Measurements from ENCODE around the gene UMOD. TPM values are rescaled to one million over a fixed set of nuclear protein-coding genes. Genes with fewer than 3 reads are reported as not detected.
A peak's percentile ranks its signal among the peaks of the same experiment; 100 is the strongest.

UMOD gene
- total and polyA plus RNA-seq, 4 donors, result not detected

DNA sequence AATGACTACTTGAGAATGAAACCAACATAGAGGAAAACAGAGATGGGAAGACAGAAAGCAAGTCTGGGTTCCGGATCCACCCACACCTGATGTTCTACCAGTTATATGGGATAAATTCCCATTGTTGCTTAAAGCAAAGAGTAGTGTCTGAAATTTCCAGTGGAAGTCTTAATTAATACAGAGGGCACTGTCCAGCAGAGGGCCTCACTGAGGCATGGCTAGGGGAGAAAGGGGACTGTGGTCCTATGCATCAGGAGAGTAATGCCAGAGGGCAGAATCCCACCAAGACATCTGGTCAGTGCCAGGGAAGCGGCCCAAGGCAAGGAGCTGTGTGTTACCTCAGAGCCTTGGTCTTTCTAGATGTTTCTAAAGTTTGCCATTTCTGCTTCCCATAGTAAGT, 7.5 kb upstream of the UMOD start:
- H3K4me1 ChIP-seq (ENCODE audit: control insufficient read depth in 4 of 4, insufficient read depth in 4 of 4, low read length in 3 of 4), result peaks cover 0 to 3% (median under 1%) of the 10 kb centered on the region in 4 donors
- H3K9ac ChIP-seq (ENCODE audit: low read depth in 1 of 2, low read length in 2 of 2), result no peak overlapping the region
- TF ChIP-seq, protein P1, sequence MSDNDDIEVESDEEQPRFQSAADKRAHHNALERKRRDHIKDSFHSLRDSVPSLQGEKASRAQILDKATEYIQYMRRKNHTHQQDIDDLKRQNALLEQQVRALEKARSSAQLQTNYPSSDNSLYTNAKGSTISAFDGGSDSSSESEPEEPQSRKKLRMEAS (IDR thresholded peaks at IDR 0.05), result no peak
- TF ChIP-seq YY1 (IDR thresholded peaks at IDR 0.05) (no peak), EGR1 (IDR thresholded peaks at IDR 0.05; ENCODE audit: low read depth in 2 of 2) (no peak), FOXA1 (IDR thresholded peaks at IDR 0.05) (no peak), RAD21 (IDR thresholded peaks at IDR 0.05) (peak; percentile 9 to 64), TAF1 (conservative IDR thresholded peaks at IDR 0.05) (no peak)
- TF ChIP-seq, protein P2, sequence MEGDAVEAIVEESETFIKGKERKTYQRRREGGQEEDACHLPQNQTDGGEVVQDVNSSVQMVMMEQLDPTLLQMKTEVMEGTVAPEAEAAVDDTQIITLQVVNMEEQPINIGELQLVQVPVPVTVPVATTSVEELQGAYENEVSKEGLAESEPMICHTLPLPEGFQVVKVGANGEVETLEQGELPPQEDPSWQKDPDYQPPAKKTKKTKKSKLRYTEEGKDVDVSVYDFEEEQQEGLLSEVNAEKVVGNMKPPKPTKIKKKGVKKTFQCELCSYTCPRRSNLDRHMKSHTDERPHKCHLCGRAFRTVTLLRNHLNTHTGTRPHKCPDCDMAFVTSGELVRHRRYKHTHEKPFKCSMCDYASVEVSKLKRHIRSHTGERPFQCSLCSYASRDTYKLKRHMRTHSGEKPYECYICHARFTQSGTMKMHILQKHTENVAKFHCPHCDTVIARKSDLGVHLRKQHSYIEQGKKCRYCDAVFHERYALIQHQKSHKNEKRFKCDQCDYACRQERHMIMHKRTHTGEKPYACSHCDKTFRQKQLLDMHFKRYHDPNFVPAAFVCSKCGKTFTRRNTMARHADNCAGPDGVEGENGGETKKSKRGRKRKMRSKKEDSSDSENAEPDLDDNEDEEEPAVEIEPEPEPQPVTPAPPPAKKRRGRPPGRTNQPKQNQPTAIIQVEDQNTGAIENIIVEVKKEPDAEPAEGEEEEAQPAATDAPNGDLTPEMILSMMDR (IDR thresholded peaks at IDR 0.05; ENCODE audit: low read depth, low read length, missing input control), result peak; percentile 17
- TF ChIP-seq, protein P3, sequence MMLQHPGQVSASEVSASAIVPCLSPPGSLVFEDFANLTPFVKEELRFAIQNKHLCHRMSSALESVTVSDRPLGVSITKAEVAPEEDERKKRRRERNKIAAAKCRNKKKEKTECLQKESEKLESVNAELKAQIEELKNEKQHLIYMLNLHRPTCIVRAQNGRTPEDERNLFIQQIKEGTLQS (IDR thresholded peaks at IDR 0.05), result no peak
- H3K27ac ChIP-seq (ENCODE audit: low read depth in 1 of 2, low read length in 2 of 2), result no peak overlapping the region
- H3K36me3 ChIP-seq (ENCODE audit: control insufficient read depth in 4 of 4, insufficient read depth in 3 of 4, low read depth in 1 of 4, low read length in 3 of 4), result no peaks in the 10 kb centered on the region
- 72% methylated on average over 2 of the region's 2 CpGs for WGBS
- DNase-seq (ENCODE audit: low spot score), result no peak
- no peaks in the 10 kb centered on the region for H3K9me3 ChIP-seq (ENCODE audit: control insufficient read depth in 4 of 4, low read length in 3 of 4)
- no peaks in the 10 kb centered on the region for H3K27me3 ChIP-seq (ENCODE audit: control insufficient read depth in 4 of 4, insufficient read depth in 4 of 4, low read length in 3 of 4)
- H3K4me3 ChIP-seq (ENCODE audit: low read depth in 1 of 3, low read length in 3 of 3), result no peak overlapping the region

DNA sequence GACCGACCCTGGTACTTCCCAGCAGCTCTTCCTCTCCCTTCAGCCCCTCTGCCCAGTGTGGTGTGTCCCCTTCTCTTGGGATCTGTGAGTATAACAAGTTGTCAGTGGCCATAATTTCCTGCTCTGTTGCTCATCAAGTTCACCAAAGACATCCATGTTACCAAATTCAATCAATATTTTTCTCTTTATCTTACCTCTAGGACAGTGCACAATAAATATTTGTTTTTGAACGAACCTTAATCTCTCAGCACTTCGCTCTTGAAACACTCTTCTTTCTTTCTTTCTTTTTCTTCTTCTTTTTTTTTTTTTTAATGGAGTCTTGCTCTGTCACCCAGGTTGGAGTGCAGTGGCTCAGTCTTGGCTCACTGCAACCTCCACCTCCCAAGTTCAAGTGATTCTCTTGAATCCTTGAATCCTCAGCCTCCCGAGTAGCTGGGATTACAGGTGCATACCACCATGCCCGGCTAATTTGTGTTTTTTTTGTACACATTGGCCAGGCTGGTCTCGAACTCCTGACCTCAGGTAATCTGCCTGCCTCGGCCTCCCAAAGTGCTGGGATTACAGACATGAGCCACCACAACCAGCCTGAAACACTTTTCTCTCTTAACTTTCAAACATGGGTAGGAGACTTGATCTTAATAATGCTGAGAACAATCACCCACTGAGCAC, 2.7 kb upstream of the UMOD start:
- peaks cover 0 to 9% (median 5%) of the 10 kb centered on the region in 4 donors for H3K4me1 ChIP-seq (ENCODE audit: control insufficient read depth in 4 of 4, insufficient read depth in 4 of 4, low read length in 3 of 4)
- no peaks in the 10 kb centered on the region for H3K27me3 ChIP-seq (ENCODE audit: control insufficient read depth in 4 of 4, insufficient read depth in 4 of 4, low read length in 3 of 4)
- H3K4me3 ChIP-seq (ENCODE audit: low read depth in 1 of 3, low read length in 3 of 3), result no peak overlapping the region
- no peaks in the 10 kb centered on the region for H3K9me3 ChIP-seq (ENCODE audit: control insufficient read depth in 4 of 4, low read length in 3 of 4)
- no peak overlapping the region for H3K9ac ChIP-seq (ENCODE audit: low read depth in 1 of 2, low read length in 2 of 2)
- no peak overlapping the region for H3K27ac ChIP-seq (ENCODE audit: low read depth in 1 of 2, low read length in 2 of 2)
- TF ChIP-seq GABPA (IDR thresholded peaks at IDR 0.05 in 1 of 2, conservative IDR thresholded peaks at IDR 0.05 in 1 of 2), result no peak
- TF ChIP-seq TAF1 (conservative IDR thresholded peaks at IDR 0.05), result no peak
- peak; percentile 69 for TF ChIP-seq YY1 (IDR thresholded peaks at IDR 0.05)
- TF ChIP-seq FOXA2 (IDR thresholded peaks at IDR 0.05), result peak; percentile 19
- peak; percentile 52 to 59 for TF ChIP-seq HNF4A (conservative IDR thresholded peaks at IDR 0.05)
- no peak for TF ChIP-seq FOXA1 (IDR thresholded peaks at IDR 0.05)
- peak; percentile 39 for TF ChIP-seq SP1 (IDR thresholded peaks at IDR 0.05)
- no peak for TF ChIP-seq JUND (IDR thresholded peaks at IDR 0.05)
- TF ChIP-seq, protein P3 (IDR thresholded peaks at IDR 0.05), result no peak
- TF ChIP-seq RAD21 (IDR thresholded peaks at IDR 0.05), result no peak
- peak in 1 of 2 donors; percentile 33 for TF ChIP-seq RXRA (IDR thresholded peaks at IDR 0.05)
- 40% methylated on average over 7 of the region's 7 CpGs for WGBS
- no peaks in the 10 kb centered on the region for H3K36me3 ChIP-seq (ENCODE audit: control insufficient read depth in 4 of 4, insufficient read depth in 3 of 4, low read depth in 1 of 4, low read length in 3 of 4)
- no peak for DNase-seq (ENCODE audit: low spot score)

DNA sequence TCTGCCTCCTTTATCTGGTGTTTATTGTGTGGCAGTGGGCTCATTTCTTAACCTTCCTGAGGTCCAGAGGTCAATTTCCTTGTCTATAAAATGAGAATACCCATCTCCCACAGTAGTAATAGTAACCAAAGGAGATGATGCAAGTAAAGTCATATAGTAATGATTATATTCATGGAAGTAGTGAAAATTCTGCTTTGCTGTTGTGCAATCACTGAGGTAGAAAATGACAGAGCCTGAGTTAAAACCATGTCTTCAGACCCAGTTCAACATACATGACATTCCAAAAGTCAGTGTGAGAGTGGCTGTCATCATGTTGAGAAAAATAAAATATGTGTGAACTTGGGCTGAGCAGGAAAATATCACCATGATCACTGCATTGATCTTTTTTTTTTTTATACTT, 864 bp upstream of the UMOD start:
- no peak overlapping the region for H3K9ac ChIP-seq (ENCODE audit: low read depth in 1 of 2, low read length in 2 of 2)
- H3K9me3 ChIP-seq (ENCODE audit: control insufficient read depth in 4 of 4, low read length in 3 of 4), result no peaks in the 10 kb centered on the region
- no peak for DNase-seq (ENCODE audit: low spot score)
- no peaks in the 10 kb centered on the region for H3K27me3 ChIP-seq (ENCODE audit: control insufficient read depth in 4 of 4, insufficient read depth in 4 of 4, low read length in 3 of 4)
- H3K4me1 ChIP-seq (ENCODE audit: control insufficient read depth in 4 of 4, insufficient read depth in 4 of 4, low read length in 3 of 4), result peaks cover 0 to 14% (median 7%) of the 10 kb centered on the region in 4 donors
- H3K27ac ChIP-seq (ENCODE audit: low read depth in 1 of 2, low read length in 2 of 2), result no peak overlapping the region
- H3K4me3 ChIP-seq (ENCODE audit: low read depth in 1 of 3, low read length in 3 of 3), result no peak overlapping the region
- H3K36me3 ChIP-seq (ENCODE audit: control insufficient read depth in 4 of 4, insufficient read depth in 3 of 4, low read depth in 1 of 4, low read length in 3 of 4), result no peaks in the 10 kb centered on the region
- TF ChIP-seq SP1 (IDR thresholded peaks at IDR 0.05) (no peak), FOXA2 (IDR thresholded peaks at IDR 0.05) (no peak), RXRA (IDR thresholded peaks at IDR 0.05) (no peak), NR2F2 (IDR thresholded peaks at IDR 0.05) (no peak), YY1 (IDR thresholded peaks at IDR 0.05) (no peak), TAF1 (conservative IDR thresholded peaks at IDR 0.05) (no peak), FOXA1 (IDR thresholded peaks at IDR 0.05) (no peak), HNF4G (IDR thresholded peaks at IDR 0.05) (no peak), EGR1 (IDR thresholded peaks at IDR 0.05; ENCODE audit: low read depth in 2 of 2) (no peak), RAD21 (IDR thresholded peaks at IDR 0.05) (no peak)
- TF ChIP-seq, protein P1 (IDR thresholded peaks at IDR 0.05), result no peak
- TF ChIP-seq, protein P4, sequence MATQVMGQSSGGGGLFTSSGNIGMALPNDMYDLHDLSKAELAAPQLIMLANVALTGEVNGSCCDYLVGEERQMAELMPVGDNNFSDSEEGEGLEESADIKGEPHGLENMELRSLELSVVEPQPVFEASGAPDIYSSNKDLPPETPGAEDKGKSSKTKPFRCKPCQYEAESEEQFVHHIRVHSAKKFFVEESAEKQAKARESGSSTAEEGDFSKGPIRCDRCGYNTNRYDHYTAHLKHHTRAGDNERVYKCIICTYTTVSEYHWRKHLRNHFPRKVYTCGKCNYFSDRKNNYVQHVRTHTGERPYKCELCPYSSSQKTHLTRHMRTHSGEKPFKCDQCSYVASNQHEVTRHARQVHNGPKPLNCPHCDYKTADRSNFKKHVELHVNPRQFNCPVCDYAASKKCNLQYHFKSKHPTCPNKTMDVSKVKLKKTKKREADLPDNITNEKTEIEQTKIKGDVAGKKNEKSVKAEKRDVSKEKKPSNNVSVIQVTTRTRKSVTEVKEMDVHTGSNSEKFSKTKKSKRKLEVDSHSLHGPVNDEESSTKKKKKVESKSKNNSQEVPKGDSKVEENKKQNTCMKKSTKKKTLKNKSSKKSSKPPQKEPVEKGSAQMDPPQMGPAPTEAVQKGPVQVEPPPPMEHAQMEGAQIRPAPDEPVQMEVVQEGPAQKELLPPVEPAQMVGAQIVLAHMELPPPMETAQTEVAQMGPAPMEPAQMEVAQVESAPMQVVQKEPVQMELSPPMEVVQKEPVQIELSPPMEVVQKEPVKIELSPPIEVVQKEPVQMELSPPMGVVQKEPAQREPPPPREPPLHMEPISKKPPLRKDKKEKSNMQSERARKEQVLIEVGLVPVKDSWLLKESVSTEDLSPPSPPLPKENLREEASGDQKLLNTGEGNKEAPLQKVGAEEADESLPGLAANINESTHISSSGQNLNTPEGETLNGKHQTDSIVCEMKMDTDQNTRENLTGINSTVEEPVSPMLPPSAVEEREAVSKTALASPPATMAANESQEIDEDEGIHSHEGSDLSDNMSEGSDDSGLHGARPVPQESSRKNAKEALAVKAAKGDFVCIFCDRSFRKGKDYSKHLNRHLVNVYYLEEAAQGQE (IDR thresholded peaks at IDR 0.05), result no peak
- TF ChIP-seq, protein P3 (IDR thresholded peaks at IDR 0.05), result no peak

Data from liver (tissue), 9 donors.